Smooth muscle cell (in vitro differentiated cells): Measurements from ENCODE around the gene PDHX. TPM values are rescaled to one million over a fixed set of nuclear protein-coding genes. Genes with fewer than 3 reads are reported as not detected.

Experiments
- DNase-seq: peaks from one replicate; lab custom pipeline; 2025; ENCODE audit not compliant: unreplicated experiment; lab: John Stamatoyannopoulos, UW
- H2AFZ ChIP-seq: fragments of 200-600 bp; sonication (generic); 2 replicates; pipeline ENCODE4 v1.6.0; 2016; ENCODE audit warnings: antibody characterized with exemption, low read depth, mild to moderate bottlenecking
- H3F3A ChIP-seq: fragments of 200-600 bp; sonication (generic); 2 replicates; pipeline ENCODE4 v1.6.0; 2017; ENCODE audit warnings: antibody characterized with exemption, low read depth
- H3K27ac ChIP-seq: fragments of 200-600 bp; sonication (generic); 2 replicates; pipeline ENCODE4 v1.5.1; 2016; ENCODE audit warnings: low read depth, mild to moderate bottlenecking
- H3K27me3 ChIP-seq: fragments of 200-600 bp; sonication (generic); 2 replicates; pipeline ENCODE4 v1.6.1; 2016; ENCODE audit warnings: low read depth, mild to moderate bottlenecking
- H3K36me3 ChIP-seq: fragments of 200-600 bp; sonication (generic); 2 replicates; pipeline ENCODE4 v1.5.1; 2016; ENCODE audit warnings: low read depth
- H3K4me1 ChIP-seq: fragments of 200-600 bp; sonication (generic); 2 replicates; pipeline ENCODE4 v1.5.1; 2016; ENCODE audit warnings: low read depth
- H3K4me2 ChIP-seq: fragments of 200-600 bp; sonication (generic); 2 replicates; pipeline ENCODE4 v1.6.0; 2016; ENCODE audit warnings: mild to moderate bottlenecking
- H3K4me3 ChIP-seq: fragments of 200-600 bp; sonication (generic); 2 replicates; pipeline ENCODE4 v1.5.1; 2016; ENCODE audit warnings: mild to moderate bottlenecking
- H3K79me2 ChIP-seq: fragments of 200-600 bp; sonication (generic); 2 replicates; pipeline ENCODE4 v1.6.0; 2016; ENCODE audit warnings: low read depth, mild to moderate bottlenecking
- H3K9ac ChIP-seq: fragments of 200-600 bp; sonication (generic); 2 replicates; pipeline ENCODE4 v1.6.0; 2016; ENCODE audit warnings: low read depth
- H3K9me3 ChIP-seq: fragments of 200-600 bp; sonication (generic); replicated peaks from 2 replicates; pipeline ENCODE4 v1.5.1; 2016; ENCODE audit warnings: low read depth
- H4K20me1 ChIP-seq: fragments of 200-600 bp; sonication (generic); 2 replicates; pipeline ENCODE4 v1.6.0; 2016; ENCODE audit warnings: low read depth
- WGBS: methylation state at CpG from one replicate; pipeline ENCODE4 v1.1.7; 2016; ENCODE audit warnings: low lambda C conversion rate; 5-methylcytosine and 5-hydroxymethylcytosine counted together
- polyA plus RNA-seq: library from polyadenylated mRNA; unstranded; fragments of >200 nt; fragmentation: Nextera tagmentation; extraction: Ambion mirVana; gene quantifications from 2 replicates; pipeline ENCODE4 v1.2.1, GENCODE V29; 2016
- total RNA-seq: library from RNA; depleted of rRNA; stranded (reverse); fragments of >200 nt; gene quantifications from 2 replicates; pipeline ENCODE4 v1.2.3, GENCODE V29; 2014
- TF ChIP-seq, protein P1 (sequence below): fragments of 200-600 bp; sonication (generic); IDR thresholded peaks from 2 replicates; pipeline ENCODE4 v1.5.1; 2017; ENCODE audit warnings: borderline replicate concordance, mild to moderate bottlenecking, antibody characterized with exemption; ENCODE audit not compliant: insufficient read depth, poor library complexity, severe bottlenecking

Gene PDHX
- total and polyA plus RNA-seq, 2 experiments from 2014 or later: 56.6 to 100 TPM

DNA sequence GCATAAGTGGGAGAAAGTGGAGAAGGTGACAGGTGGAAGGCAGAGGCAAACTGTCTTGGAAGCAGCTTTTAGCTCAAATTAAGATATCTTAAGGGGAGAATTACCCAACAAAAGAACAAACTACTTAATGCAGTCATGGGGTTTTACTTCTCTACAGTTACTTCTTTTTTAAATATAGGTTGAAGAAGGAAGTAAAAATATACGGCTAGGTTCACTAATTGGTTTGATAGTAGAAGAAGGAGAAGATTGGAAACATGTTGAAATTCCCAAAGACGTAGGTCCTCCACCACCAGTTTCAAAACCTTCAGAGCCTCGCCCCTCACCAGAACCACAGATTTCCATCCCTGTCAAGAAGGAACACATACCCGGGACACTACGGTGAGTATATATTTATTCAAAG lies 40.8 kb downstream of the PDHX start:
- no peak for DNase-seq
- Histone ChIP-seq H3K4me2 (no peak overlapping the region), H3K9ac (no peak overlapping the region), H3K27me3 (no peaks in the 10 kb centered on the region), H4K20me1 (peaks cover 17% of the 10 kb centered on the region), H3K79me2 (peaks cover 8% of the 10 kb centered on the region), H3K36me3 (peaks cover 6% of the 10 kb centered on the region), H3K4me1 (peaks cover 6% of the 10 kb centered on the region), H3F3A (no peaks in the 10 kb centered on the region), H3K4me3 (no peak overlapping the region), H2AFZ (no peak overlapping the region), H3K27ac (no peak overlapping the region), H3K9me3 (no peaks in the 10 kb centered on the region)
- 97% methylated on average over 5 of the region's 5 CpGs for WGBS
- TF ChIP-seq, protein P1, sequence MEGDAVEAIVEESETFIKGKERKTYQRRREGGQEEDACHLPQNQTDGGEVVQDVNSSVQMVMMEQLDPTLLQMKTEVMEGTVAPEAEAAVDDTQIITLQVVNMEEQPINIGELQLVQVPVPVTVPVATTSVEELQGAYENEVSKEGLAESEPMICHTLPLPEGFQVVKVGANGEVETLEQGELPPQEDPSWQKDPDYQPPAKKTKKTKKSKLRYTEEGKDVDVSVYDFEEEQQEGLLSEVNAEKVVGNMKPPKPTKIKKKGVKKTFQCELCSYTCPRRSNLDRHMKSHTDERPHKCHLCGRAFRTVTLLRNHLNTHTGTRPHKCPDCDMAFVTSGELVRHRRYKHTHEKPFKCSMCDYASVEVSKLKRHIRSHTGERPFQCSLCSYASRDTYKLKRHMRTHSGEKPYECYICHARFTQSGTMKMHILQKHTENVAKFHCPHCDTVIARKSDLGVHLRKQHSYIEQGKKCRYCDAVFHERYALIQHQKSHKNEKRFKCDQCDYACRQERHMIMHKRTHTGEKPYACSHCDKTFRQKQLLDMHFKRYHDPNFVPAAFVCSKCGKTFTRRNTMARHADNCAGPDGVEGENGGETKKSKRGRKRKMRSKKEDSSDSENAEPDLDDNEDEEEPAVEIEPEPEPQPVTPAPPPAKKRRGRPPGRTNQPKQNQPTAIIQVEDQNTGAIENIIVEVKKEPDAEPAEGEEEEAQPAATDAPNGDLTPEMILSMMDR: no peak

DNA sequence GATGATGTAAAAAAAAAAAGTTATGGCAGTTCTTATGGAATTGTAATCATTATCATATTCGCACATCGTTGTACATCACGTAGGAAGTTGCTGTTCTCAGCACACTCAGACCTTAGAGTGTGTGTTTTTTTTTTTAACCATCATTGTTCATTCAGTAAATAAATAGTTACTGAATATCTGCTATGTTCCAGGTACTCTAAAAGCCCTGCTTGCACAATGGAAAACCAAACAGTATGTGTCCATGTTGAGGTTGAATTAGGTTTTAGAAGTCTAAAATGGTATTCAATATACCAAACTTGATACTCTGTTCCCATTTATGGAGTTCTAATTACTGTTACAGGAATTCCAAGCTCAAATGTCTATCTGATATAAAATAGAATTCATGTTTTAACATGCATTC lies 41.2 kb downstream of the PDHX start:
- Histone ChIP-seq H3K27ac (no peak overlapping the region), H3K4me2 (no peak overlapping the region), H2AFZ (no peak overlapping the region), H4K20me1 (peaks cover 17% of the 10 kb centered on the region), H3K4me3 (no peak overlapping the region), H3K79me2 (peaks cover 8% of the 10 kb centered on the region), H3K4me1 (peaks cover 6% of the 10 kb centered on the region), H3K9ac (no peak overlapping the region), H3K36me3 (peaks cover 6% of the 10 kb centered on the region), H3K9me3 (no peaks in the 10 kb centered on the region), H3K27me3 (no peaks in the 10 kb centered on the region), H3F3A (no peaks in the 10 kb centered on the region)
- WGBS: 100% methylated on average over 3 of the region's 3 CpGs
- DNase-seq: no peak
- TF ChIP-seq, protein P1: no peak

GRCh38 chr11:34959770-34960169 lies 43.4 kb downstream of the PDHX start:
- H3K4me3 ChIP-seq: no peak overlapping the region
- H3K4me2 ChIP-seq: no peak overlapping the region
- H3K9me3 ChIP-seq: no peaks in the 10 kb centered on the region
- H4K20me1 ChIP-seq: peaks cover 20% of the 10 kb centered on the region
- peaks cover 6% of the 10 kb centered on the region for H3K4me1 ChIP-seq
- no peak overlapping the region for H2AFZ ChIP-seq
- H3K27me3 ChIP-seq: no peaks in the 10 kb centered on the region
- no peak overlapping the region for H3K9ac ChIP-seq
- 100% methylated on average over 1 of the region's 1 CpG for WGBS
- no peak for DNase-seq
- no peak overlapping the region for H3K27ac ChIP-seq
- TF ChIP-seq, protein P1: no peak
- peaks cover 7% of the 10 kb centered on the region for H3K79me2 ChIP-seq
- H3K36me3 ChIP-seq: no peaks in the 10 kb centered on the region
- no peaks in the 10 kb centered on the region for H3F3A ChIP-seq

DNA sequence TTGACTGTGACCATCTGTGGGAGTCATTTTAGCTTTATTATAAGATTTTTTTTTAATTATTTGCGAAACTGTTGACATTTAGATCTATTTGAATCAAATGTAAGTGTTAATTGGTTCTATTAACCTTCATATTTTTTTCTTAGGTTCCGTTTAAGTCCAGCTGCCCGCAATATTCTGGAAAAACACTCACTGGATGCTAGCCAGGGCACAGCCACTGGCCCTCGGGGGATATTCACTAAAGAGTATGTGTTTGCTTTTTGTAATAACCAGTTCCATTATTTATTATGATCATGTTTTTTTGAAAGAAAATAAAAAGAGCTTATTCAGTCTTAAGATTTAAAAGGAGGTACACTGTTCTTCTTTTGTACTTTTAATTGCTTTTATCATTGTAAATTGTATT lies 43.9 kb downstream of the PDHX start:
- no peaks in the 10 kb centered on the region for H3F3A ChIP-seq
- H3K9ac ChIP-seq: no peak overlapping the region
- H2AFZ ChIP-seq: no peak overlapping the region
- DNase-seq: no peak
- TF ChIP-seq, protein P1: no peak
- H3K4me3 ChIP-seq: no peak overlapping the region
- H3K4me2 ChIP-seq: peak overlapping the region; percentile 4
- no peaks in the 10 kb centered on the region for H3K9me3 ChIP-seq
- H4K20me1 ChIP-seq: peaks cover 16% of the 10 kb centered on the region
- no peaks in the 10 kb centered on the region for H3K27me3 ChIP-seq
- H3K4me1 ChIP-seq: peaks cover 6% of the 10 kb centered on the region
- H3K27ac ChIP-seq: peak overlapping the region; percentile 12
- no peaks in the 10 kb centered on the region for H3K36me3 ChIP-seq
- 85% methylated on average over 4 of the region's 4 CpGs for WGBS
- H3K79me2 ChIP-seq: peaks cover 2% of the 10 kb centered on the region
